HCT116 (cell line): Measurements from ENCODE around the gene INPP5F. TPM values are rescaled to one million over a fixed set of nuclear protein-coding genes. Genes with fewer than 3 reads are reported as not detected.

Experiments used
- ATAC-seq: fragments of 200-7000 bp; cut with Tn5 transposase; 2 replicates; pipeline ENCODE4 v1.9.1; 2020; ENCODE audit warnings: mild to moderate bottlenecking, moderate library complexity
- BruUV-seq: library from RNA; stranded (reverse); fragments of 400-500 nt; replicated peaks from 2 replicates; lab custom pipeline; 2021; lab: Mats Ljungman, UMichigan
- CTCF ChIA-PET: fragments of 300-600 bp; sonication (Branson Sonifier 250); formaldehyde crosslinking; loops from one replicate; lab custom pipeline; 2021; ENCODE audit warnings: antibody characterized with exemption; lab: Charles Lee
- POLR2A ChIA-PET: fragments of 300-600, 350-600 bp; sonication (Branson Sonifier 250); formaldehyde crosslinking; loops from one replicate; lab custom pipeline; 2021; ENCODE audit warnings: antibody characterized with exemption; lab: Charles Lee
- RAD21 ChIA-PET, 2 experiments: fragments of 300-600 bp; sonication (Branson Sonifier 250); formaldehyde crosslinking; loops; one replicate each; lab custom pipeline; 2023; ENCODE audit warnings: low total read pairs in 2 of 2; ENCODE audit not compliant: uncharacterized antibody in 2 of 2, unreplicated experiment in 2 of 2, low non-redundant PET in 1 of 2; lab: Charles Lee
- DNase-seq: peaks from one replicate; pipeline ENCODE4 v3.0.0-alpha.2; 2010; ENCODE audit warnings: low read depth, low spot score
- H2AFZ ChIP-seq: fragments of 200-600 bp; shearing (Covaris generic), sonication (generic); 2 replicates; pipeline ENCODE4 v1.6.1; 2017; ENCODE audit warnings: low read depth, mixed run types, mixed read lengths, antibody characterized with exemption, low read length; ENCODE audit not compliant: poor library complexity, severe bottlenecking
- H3K27ac ChIP-seq: 2 replicates; pipeline ENCODE4 v1.5.1; 2012; ENCODE audit warnings: low read depth, low read length
- H3K27me3 ChIP-seq: fragments of 200-600 bp; sonication (generic); 2 replicates; pipeline ENCODE4 v1.6.1; 2016; ENCODE audit warnings: mixed run types, low read length, mixed read lengths; ENCODE audit not compliant: insufficient read depth
- H3K36me3 ChIP-seq, 2 experiments: fragments of 200-500 bp in 1 of 2; fragments of 200-600 bp in 1 of 2; sonication (Bioruptor generic) in 1 of 2; sonication (generic) in 1 of 2; 2 replicates each; pipeline versions ENCODE4 v1.5.1 to v1.6.1; 2014 to 2016; ENCODE audit warnings: low read length in 2 of 2, inconsistent platforms in 1 of 2, mixed read lengths in 1 of 2, mixed run types in 1 of 2; ENCODE audit not compliant: insufficient read depth in 2 of 2, control insufficient read depth in 1 of 2
- H3K4me1 ChIP-seq, 2 experiments: fragments of 200-600 bp in 1 of 2; sonication (generic) in 1 of 2; 2 replicates each; pipeline versions ENCODE4 v1.5.1 to v1.6.1; 2012 to 2017; ENCODE audit warnings: low read length in 2 of 2, inconsistent platforms in 1 of 2, mild to moderate bottlenecking in 1 of 2, mixed read lengths in 1 of 2, mixed run types in 1 of 2, moderate library complexity in 1 of 2; ENCODE audit not compliant: insufficient read depth in 2 of 2, control insufficient read depth in 1 of 2
- H3K4me2 ChIP-seq: fragments of 200-600 bp; sonication (generic); 2 replicates; pipeline ENCODE4 v1.6.1; 2017; ENCODE audit warnings: mixed run types, low read length, mixed read lengths
- H3K4me3 ChIP-seq, 2 experiments: fragments of 200-600 bp in 1 of 2; sonication (generic) in 1 of 2; replicated peaks in 1 of 2; 2 replicates each; pipeline ENCODE4 v1.5.1; 2011 to 2016; ENCODE audit warnings: low read length in 2 of 2, control low read depth in 1 of 2, low read depth in 1 of 2, mild to moderate bottlenecking in 1 of 2, mixed read lengths in 1 of 2, mixed run types in 1 of 2
- H3K79me2 ChIP-seq: fragments of 200-600 bp; sonication (generic); 2 replicates; pipeline ENCODE4 v1.6.1; 2017; ENCODE audit warnings: mild to moderate bottlenecking, mixed run types, low read length, moderate library complexity, mixed read lengths; ENCODE audit not compliant: insufficient read depth
- H3K9ac ChIP-seq: fragments of 200-600 bp; sonication (generic); 2 replicates; pipeline ENCODE4 v1.6.1; 2016; ENCODE audit warnings: low read length, mixed read lengths
- H3K9me2 ChIP-seq: fragments of 200-600 bp; sonication (generic), shearing (Covaris generic); 2 replicates; pipeline ENCODE4 v1.6.1; 2017; ENCODE audit warnings: mixed run types, mild to moderate bottlenecking, moderate library complexity; ENCODE audit not compliant: insufficient read depth
- H3K9me3 ChIP-seq, 2 experiments: fragments of 200-500 bp in 1 of 2; fragments of 200-600 bp in 1 of 2; sonication (Bioruptor generic) in 1 of 2; sonication (generic) in 1 of 2; 2 replicates each; pipeline ENCODE4 v1.6.1; 2014 to 2017; ENCODE audit warnings: low read length in 2 of 2, mixed read lengths in 2 of 2, inconsistent platforms in 1 of 2, low read depth in 1 of 2, mild to moderate bottlenecking in 1 of 2, mixed run types in 1 of 2, moderate library complexity in 1 of 2; ENCODE audit not compliant: control insufficient read depth in 1 of 2, insufficient read depth in 1 of 2
- H4K20me1 ChIP-seq: fragments of 200-600 bp; sonication (generic), shearing (Covaris generic); 2 replicates; pipeline ENCODE4 v1.6.1; 2017; ENCODE audit warnings: mixed run types, mild to moderate bottlenecking, moderate library complexity; ENCODE audit not compliant: insufficient read depth
- CBX3 ChIP-seq: IDR thresholded peaks from 2 replicates; pipeline ENCODE4 v1.6.1; 2012; ENCODE audit warnings: low read depth
- CEBPB ChIP-seq: IDR thresholded peaks from 2 replicates; pipeline ENCODE4 v1.6.1; 2012; ENCODE audit warnings: low read depth
- ELF1 ChIP-seq: IDR thresholded peaks from 2 replicates; pipeline ENCODE4 v1.6.1; 2012; ENCODE audit warnings: low read depth, borderline replicate concordance
- EZH2 ChIP-seq: fragments of 200-600 bp; sonication (generic); IDR thresholded peaks from 2 replicates; pipeline ENCODE4 v1.6.1; 2017; ENCODE audit warnings: antibody characterized with exemption, mixed run types
- FOSL1 ChIP-seq: IDR thresholded peaks from 2 replicates; pipeline ENCODE4 v1.6.1; 2012; ENCODE audit warnings: low read depth
- JUND ChIP-seq: IDR thresholded peaks from 2 replicates; pipeline ENCODE4 v1.6.1; 2012
- RAD21 ChIP-seq: IDR thresholded peaks from 2 replicates; pipeline ENCODE4 v1.6.1; 2012; ENCODE audit warnings: low read depth, mild to moderate bottlenecking
- SIN3A ChIP-seq: IDR thresholded peaks from 2 replicates; pipeline ENCODE4 v1.6.1; 2012; ENCODE audit warnings: low read depth
- SRF ChIP-seq: IDR thresholded peaks from 2 replicates; pipeline ENCODE4 v1.6.1; 2012; ENCODE audit warnings: low read depth
- YY1 ChIP-seq: IDR thresholded peaks from 2 replicates; pipeline ENCODE4 v1.6.1; 2011; ENCODE audit warnings: low read length, low read depth, moderate library complexity, mild to moderate bottlenecking; ENCODE audit not compliant: insufficient replicate concordance; ENCODE audit errors: extremely low read depth
- ZFX ChIP-seq: fragments of 450-650 bp; IDR thresholded peaks from 2 replicates; pipeline ENCODE4 v1.6.1; 2017
- intact Hi-C: fragments of 100-400 bp; cut with micrococcal nuclease; formaldehyde crosslinking; loops from 2 replicates; pipeline ENCODE4 v1.10.0; 2022
- total RNA-seq: library from RNA; stranded (reverse); gene quantifications from one replicate; pipeline ENCODE4 v1.2.1, GENCODE V29; 2021; ENCODE audit not compliant: unreplicated experiment
- TF ChIP-seq, protein P1 (sequence below): IDR thresholded peaks from 2 replicates; pipeline ENCODE4 v1.6.1; 2012
- TF ChIP-seq, protein P2 (sequence below): IDR thresholded peaks from 2 replicates; pipeline ENCODE4 v1.6.1; 2011; ENCODE audit warnings: mild to moderate bottlenecking, low read length, moderate library complexity; ENCODE audit not compliant: insufficient replicate concordance; ENCODE audit errors: extremely low read depth

INPP5F gene
- total RNA-seq, 1 experiment from 2014 or later: 21.6 TPM

DNA sequence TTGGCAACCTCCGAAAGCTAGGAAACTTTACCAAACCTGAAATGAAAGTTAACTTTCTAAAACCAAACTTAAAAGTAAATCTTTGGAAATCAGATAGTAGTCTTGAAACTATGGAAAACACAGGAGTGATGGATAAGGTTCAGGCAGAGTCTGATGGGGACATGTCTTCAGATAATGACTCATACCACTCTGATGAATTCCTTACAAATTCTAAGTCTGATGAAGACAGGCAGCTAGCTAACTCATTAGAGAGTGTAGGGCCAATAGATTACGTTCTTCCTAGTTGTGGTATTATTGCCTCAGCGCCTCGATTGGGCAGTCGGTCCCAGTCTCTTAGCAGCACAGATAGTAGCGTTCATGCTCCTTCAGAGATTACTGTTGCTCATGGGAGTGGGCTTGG is 100.9 kb downstream of the INPP5F start:
- Histone ChIP-seq H3K27ac (no peak overlapping the region), H3K9ac (no peak overlapping the region), H3K4me1 (no peaks in the 10 kb centered on the region), H3K4me2 (no peak overlapping the region), H3K79me2 (no peaks in the 10 kb centered on the region), H3K4me3 (no peak overlapping the region), H3K9me3 (no peaks in the 10 kb centered on the region), H4K20me1 (no peaks in the 10 kb centered on the region), H3K9me2 (no peaks in the 10 kb centered on the region), H3K27me3 (no peaks in the 10 kb centered on the region), H2AFZ (no peak overlapping the region), H3K36me3 (peaks cover 34 to 38% of the 10 kb centered on the region in 2 experiments)
- DNase-seq (no peak), ATAC-seq (peak; percentile 27)
- CTCF ChIA-PET: interaction anchor here (1.2 kb wide), 1 partner anchor 75 kb away, joined by 3 read pairs; no protein-coding TSS in a partner anchor
- intact Hi-C loops: no loop called here
- BruUV-seq: no TSS peak
- RAD21 ChIA-PET: no interaction called here
- POLR2A ChIA-PET: no interaction called here
- TF ChIP-seq FOSL1 (no peak), RAD21 (no peak), CBX3 (no peak), CEBPB (no peak), EZH2 (no peak), JUND (no peak), ZFX (no peak), YY1 (no peak), SIN3A (no peak), ELF1 (no peak), SRF (no peak)
- TF ChIP-seq, protein P1, sequence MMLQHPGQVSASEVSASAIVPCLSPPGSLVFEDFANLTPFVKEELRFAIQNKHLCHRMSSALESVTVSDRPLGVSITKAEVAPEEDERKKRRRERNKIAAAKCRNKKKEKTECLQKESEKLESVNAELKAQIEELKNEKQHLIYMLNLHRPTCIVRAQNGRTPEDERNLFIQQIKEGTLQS: no peak
- TF ChIP-seq, protein P2, sequence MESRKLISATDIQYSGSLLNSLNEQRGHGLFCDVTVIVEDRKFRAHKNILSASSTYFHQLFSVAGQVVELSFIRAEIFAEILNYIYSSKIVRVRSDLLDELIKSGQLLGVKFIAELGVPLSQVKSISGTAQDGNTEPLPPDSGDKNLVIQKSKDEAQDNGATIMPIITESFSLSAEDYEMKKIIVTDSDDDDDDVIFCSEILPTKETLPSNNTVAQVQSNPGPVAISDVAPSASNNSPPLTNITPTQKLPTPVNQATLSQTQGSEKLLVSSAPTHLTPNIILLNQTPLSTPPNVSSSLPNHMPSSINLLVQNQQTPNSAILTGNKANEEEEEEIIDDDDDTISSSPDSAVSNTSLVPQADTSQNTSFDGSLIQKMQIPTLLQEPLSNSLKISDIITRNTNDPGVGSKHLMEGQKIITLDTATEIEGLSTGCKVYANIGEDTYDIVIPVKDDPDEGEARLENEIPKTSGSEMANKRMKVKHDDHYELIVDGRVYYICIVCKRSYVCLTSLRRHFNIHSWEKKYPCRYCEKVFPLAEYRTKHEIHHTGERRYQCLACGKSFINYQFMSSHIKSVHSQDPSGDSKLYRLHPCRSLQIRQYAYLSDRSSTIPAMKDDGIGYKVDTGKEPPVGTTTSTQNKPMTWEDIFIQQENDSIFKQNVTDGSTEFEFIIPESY: no peak
